ENCODE data around the gene RELT. TPM values are rescaled to one million over a fixed set of nuclear protein-coding genes. Genes with fewer than 3 reads are reported as not detected.

RELT gene, protein sequence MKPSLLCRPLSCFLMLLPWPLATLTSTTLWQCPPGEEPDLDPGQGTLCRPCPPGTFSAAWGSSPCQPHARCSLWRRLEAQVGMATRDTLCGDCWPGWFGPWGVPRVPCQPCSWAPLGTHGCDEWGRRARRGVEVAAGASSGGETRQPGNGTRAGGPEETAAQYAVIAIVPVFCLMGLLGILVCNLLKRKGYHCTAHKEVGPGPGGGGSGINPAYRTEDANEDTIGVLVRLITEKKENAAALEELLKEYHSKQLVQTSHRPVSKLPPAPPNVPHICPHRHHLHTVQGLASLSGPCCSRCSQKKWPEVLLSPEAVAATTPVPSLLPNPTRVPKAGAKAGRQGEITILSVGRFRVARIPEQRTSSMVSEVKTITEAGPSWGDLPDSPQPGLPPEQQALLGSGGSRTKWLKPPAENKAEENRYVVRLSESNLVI
- 2.9 and 4.0 TPM in 2 replicates for total RNA-seq

GRCh38 chr11:73376160-73376802 is at the start of gene RELT:
RELT (plus strand) TSS chr11:73376399; CDS start chr11:73389137, 12,738 bp downstream.
- peak; percentile 100 for DNase-seq (ENCODE audit: insufficient read length, low spot score, missing footprints)
- Histone ChIP-seq H3K27me3 (ENCODE audit: insufficient read depth, low read length) (no peaks in the 10 kb centered on the region), H4K20me1 (ENCODE audit: insufficient read depth, low read length) (peaks cover 26% of the 10 kb centered on the region), H3K4me2 (ENCODE audit: insufficient read depth, low read length) (peak within 1 kb of the TSS; percentile 97), H2AFZ (ENCODE audit: low read length) (peak within 1 kb of the TSS; percentile 77), H3K4me3 (ENCODE audit: insufficient read depth, low read length) (peak within 1 kb of the TSS; percentile 95), H3K4me1 (ENCODE audit: insufficient read depth, low read length) (peaks cover 30% of the 10 kb centered on the region), H3K27ac (ENCODE audit: low read depth, low read length) (peak within 1 kb of the TSS; percentile 95), H3K9me3 (ENCODE audit: low read depth, low read length) (no peaks in the 10 kb centered on the region), H3K79me2 (ENCODE audit: insufficient read depth, low read length) (peaks cover 49% of the 10 kb centered on the region), H3K36me3 (ENCODE audit: insufficient read depth, low read length) (no peaks in the 10 kb centered on the region)
- TF ChIP-seq CTCF (IDR thresholded peaks at IDR 0.05; ENCODE audit: extremely low read depth, low read depth, low read length), result peak; percentile 72

GRCh38 chr11:73326929-73327811 is 49.0 kb upstream of the RELT start:
- peaks cover 95% of the 10 kb centered on the region for H3K79me2 ChIP-seq (ENCODE audit: insufficient read depth, low read length)
- H2AFZ ChIP-seq (ENCODE audit: low read length), result no peak overlapping the region
- no peak overlapping the region for H3K4me2 ChIP-seq (ENCODE audit: insufficient read depth, low read length)
- no peak for TF ChIP-seq CTCF (IDR thresholded peaks at IDR 0.05; ENCODE audit: extremely low read depth, low read depth, low read length)
- H4K20me1 ChIP-seq (ENCODE audit: insufficient read depth, low read length), result peaks cover 54% of the 10 kb centered on the region
- peak overlapping the region; percentile 30 for H3K27ac ChIP-seq (ENCODE audit: low read depth, low read length)
- no peaks in the 10 kb centered on the region for H3K27me3 ChIP-seq (ENCODE audit: insufficient read depth, low read length)
- H3K9me3 ChIP-seq (ENCODE audit: low read depth, low read length), result no peaks in the 10 kb centered on the region
- H3K36me3 ChIP-seq (ENCODE audit: insufficient read depth, low read length), result peaks cover 9% of the 10 kb centered on the region
- H3K4me3 ChIP-seq (ENCODE audit: insufficient read depth, low read length), result no peak overlapping the region
- peaks cover 85% of the 10 kb centered on the region for H3K4me1 ChIP-seq (ENCODE audit: insufficient read depth, low read length)
- peak; percentile 73 for DNase-seq (ENCODE audit: insufficient read length, low spot score, missing footprints)

GRCh38 chr11:73327812-73328364 is 48.3 kb upstream of the RELT start:
- Histone ChIP-seq H3K9me3 (ENCODE audit: low read depth, low read length) (no peaks in the 10 kb centered on the region), H3K4me2 (ENCODE audit: insufficient read depth, low read length) (no peak overlapping the region), H3K27ac (ENCODE audit: low read depth, low read length) (peak overlapping the region; percentile 8), H3K4me3 (ENCODE audit: insufficient read depth, low read length) (no peak overlapping the region), H3K4me1 (ENCODE audit: insufficient read depth, low read length) (peaks cover 85% of the 10 kb centered on the region), H3K36me3 (ENCODE audit: insufficient read depth, low read length) (peaks cover 12% of the 10 kb centered on the region), H3K27me3 (ENCODE audit: insufficient read depth, low read length) (no peaks in the 10 kb centered on the region), H3K79me2 (ENCODE audit: insufficient read depth, low read length) (peaks cover 95% of the 10 kb centered on the region), H2AFZ (ENCODE audit: low read length) (no peak overlapping the region), H4K20me1 (ENCODE audit: insufficient read depth, low read length) (peaks cover 54% of the 10 kb centered on the region)
- TF ChIP-seq CTCF (IDR thresholded peaks at IDR 0.05; ENCODE audit: extremely low read depth, low read depth, low read length), result no peak
- DNase-seq (ENCODE audit: insufficient read length, low spot score, missing footprints), result no peak
